Epithelial cell of umbilical artery (primary cell): ENCODE data around the gene SULF2. TPM values are rescaled to one million over a fixed set of nuclear protein-coding genes. Genes with fewer than 3 reads are reported as not detected.

Experiments
- total RNA-seq: library from RNA; depleted of rRNA; stranded (reverse); fragments of >200 nt; gene quantifications from 2 replicates; pipeline ENCODE4 v1.2.3, GENCODE V29; 2014

The SULF2 gene
- total RNA-seq, result 9.0 and 20.1 TPM in 2 replicates

DNA sequence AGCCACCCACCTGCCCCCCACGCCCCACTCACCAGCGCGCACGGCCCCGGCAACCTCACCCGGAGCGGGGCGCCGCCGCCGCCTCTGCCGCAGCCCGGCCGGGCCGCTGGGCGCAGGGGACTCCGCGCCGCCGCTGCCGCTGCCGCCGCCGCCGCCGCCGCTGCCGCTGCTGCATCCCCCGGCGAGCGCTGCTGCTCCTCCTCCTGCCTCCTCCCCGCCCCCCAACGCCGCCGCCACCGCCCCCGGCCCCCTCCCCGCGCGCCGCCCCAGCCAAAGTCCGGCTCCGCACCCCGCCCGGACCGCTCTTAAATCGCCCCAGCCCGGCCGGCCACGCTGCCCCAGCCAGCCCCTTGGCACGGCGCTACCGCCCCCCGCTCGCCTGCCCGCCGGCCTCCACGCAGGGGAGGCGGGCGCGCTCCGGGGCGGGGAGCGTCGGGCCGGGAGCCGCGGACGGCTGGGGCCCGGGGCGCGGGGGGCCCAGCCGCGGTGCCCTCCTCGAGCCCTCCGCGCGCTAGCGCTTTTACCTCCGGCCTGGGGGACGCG lies at the start of gene SULF2:
TSS of gene SULF2 (minus strand) at position 171 of the 543 bp plus-strand sequence. CDS start 28,118 bp downstream, outside the sequence.

